ENCODE measurements around the gene SEC14L2. TPM values are rescaled to one million over a fixed set of nuclear protein-coding genes. Genes with fewer than 3 reads are reported as not detected.
A peak's percentile ranks its signal among the peaks of the same experiment; 100 is the strongest.

Gene SEC14L2
- total RNA-seq, 1 donor from 2014 or later = 10.8 TPM

DNA sequence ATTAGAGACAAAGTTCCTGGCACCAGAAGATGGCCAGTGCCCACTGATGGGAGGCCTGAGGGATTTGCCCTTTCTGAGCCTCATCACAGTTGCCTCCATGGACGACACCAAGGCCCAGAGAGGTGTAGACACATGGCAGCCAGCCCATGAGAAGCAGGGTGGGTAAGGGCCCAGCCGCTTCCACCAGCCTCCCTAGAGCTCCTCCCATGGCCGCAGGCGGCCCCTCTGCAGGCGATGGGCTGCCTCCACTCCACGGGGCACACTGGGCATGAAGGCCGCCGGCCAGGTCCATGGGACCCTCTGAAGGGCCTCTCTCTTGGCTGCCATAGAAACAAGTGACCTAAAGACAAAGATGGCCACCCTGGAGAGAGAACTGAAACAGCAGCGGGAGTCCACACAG, 25.5 kb upstream of the SEC14L2 start:
- Mint-ChIP-seq H3K9me3 (no peaks in the 10 kb centered on the region), H3K36me3 (ENCODE audit: low read depth) (no peaks in the 10 kb centered on the region), H3K4me1 (no peaks in the 10 kb centered on the region), H3K27me3 (ENCODE audit: low read depth) (no peaks in the 10 kb centered on the region), H3K4me3 (no peak overlapping the region), H3K27ac (ENCODE audit: unreplicated experiment) (peak overlapping the region; percentile 19)
- DNase-seq (ENCODE audit: low read depth, low spot score) = no peak
- TF ChIP-seq, protein P1, sequence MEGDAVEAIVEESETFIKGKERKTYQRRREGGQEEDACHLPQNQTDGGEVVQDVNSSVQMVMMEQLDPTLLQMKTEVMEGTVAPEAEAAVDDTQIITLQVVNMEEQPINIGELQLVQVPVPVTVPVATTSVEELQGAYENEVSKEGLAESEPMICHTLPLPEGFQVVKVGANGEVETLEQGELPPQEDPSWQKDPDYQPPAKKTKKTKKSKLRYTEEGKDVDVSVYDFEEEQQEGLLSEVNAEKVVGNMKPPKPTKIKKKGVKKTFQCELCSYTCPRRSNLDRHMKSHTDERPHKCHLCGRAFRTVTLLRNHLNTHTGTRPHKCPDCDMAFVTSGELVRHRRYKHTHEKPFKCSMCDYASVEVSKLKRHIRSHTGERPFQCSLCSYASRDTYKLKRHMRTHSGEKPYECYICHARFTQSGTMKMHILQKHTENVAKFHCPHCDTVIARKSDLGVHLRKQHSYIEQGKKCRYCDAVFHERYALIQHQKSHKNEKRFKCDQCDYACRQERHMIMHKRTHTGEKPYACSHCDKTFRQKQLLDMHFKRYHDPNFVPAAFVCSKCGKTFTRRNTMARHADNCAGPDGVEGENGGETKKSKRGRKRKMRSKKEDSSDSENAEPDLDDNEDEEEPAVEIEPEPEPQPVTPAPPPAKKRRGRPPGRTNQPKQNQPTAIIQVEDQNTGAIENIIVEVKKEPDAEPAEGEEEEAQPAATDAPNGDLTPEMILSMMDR (conservative IDR thresholded peaks at IDR 0.05) = no peak

DNA sequence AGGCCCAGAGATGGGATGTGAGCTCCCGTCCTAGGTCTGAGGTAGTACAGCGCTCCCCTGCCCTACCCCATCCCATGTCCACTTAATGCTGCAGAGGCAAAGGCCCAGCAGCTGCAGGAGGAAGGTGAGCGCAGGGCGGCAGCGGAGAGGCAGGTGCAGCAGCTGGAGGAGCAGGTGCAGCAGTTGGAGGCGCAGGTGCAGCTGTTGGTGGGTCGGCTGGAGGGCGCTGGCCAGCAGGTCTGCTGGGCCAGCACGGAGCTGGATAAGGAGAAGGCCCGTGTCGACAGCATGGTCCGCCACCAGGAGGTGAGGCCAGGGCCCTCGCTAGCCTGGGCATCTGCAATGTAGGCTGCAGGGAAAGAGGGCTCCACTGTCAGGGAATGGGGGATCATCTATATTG, 24.8 kb upstream of the SEC14L2 start:
- H3K4me3 Mint-ChIP-seq = peak overlapping the region; percentile 61
- no peaks in the 10 kb centered on the region for H3K9me3 Mint-ChIP-seq
- no peaks in the 10 kb centered on the region for H3K27me3 Mint-ChIP-seq (ENCODE audit: low read depth)
- TF ChIP-seq, protein P1 (conservative IDR thresholded peaks at IDR 0.05) = no peak
- DNase-seq (ENCODE audit: low read depth, low spot score) = no peak
- no peak overlapping the region for H3K27ac Mint-ChIP-seq (ENCODE audit: unreplicated experiment)
- H3K4me1 Mint-ChIP-seq = no peaks in the 10 kb centered on the region
- H3K36me3 Mint-ChIP-seq (ENCODE audit: low read depth) = no peaks in the 10 kb centered on the region

DNA sequence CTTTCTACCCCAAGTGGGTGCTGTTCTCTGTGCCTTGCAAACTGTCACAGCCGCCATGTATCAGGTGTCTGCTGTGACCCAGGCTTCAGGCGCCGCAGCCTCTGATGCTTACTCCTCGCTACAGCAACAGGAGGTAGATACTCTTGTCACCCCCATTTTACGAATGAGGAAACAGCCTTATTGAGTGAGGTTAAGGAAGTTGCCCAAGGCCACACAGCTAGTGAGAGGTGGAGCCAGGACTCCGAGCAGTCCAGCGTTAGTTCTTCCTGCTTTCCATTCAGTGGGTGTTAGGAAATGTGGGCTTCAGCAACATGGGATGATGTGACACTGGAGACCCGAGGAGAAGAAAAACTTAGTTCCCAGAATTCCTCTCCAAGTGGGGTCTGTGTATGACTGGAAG, 23.9 kb upstream of the SEC14L2 start:
- Mint-ChIP-seq H3K9me3 (no peaks in the 10 kb centered on the region), H3K36me3 (ENCODE audit: low read depth) (no peaks in the 10 kb centered on the region), H3K4me3 (no peak overlapping the region), H3K27ac (ENCODE audit: unreplicated experiment) (no peak overlapping the region), H3K4me1 (no peaks in the 10 kb centered on the region), H3K27me3 (ENCODE audit: low read depth) (no peaks in the 10 kb centered on the region)
- TF ChIP-seq, protein P1 (conservative IDR thresholded peaks at IDR 0.05) = no peak
- DNase-seq (ENCODE audit: low read depth, low spot score) = no peak

DNA sequence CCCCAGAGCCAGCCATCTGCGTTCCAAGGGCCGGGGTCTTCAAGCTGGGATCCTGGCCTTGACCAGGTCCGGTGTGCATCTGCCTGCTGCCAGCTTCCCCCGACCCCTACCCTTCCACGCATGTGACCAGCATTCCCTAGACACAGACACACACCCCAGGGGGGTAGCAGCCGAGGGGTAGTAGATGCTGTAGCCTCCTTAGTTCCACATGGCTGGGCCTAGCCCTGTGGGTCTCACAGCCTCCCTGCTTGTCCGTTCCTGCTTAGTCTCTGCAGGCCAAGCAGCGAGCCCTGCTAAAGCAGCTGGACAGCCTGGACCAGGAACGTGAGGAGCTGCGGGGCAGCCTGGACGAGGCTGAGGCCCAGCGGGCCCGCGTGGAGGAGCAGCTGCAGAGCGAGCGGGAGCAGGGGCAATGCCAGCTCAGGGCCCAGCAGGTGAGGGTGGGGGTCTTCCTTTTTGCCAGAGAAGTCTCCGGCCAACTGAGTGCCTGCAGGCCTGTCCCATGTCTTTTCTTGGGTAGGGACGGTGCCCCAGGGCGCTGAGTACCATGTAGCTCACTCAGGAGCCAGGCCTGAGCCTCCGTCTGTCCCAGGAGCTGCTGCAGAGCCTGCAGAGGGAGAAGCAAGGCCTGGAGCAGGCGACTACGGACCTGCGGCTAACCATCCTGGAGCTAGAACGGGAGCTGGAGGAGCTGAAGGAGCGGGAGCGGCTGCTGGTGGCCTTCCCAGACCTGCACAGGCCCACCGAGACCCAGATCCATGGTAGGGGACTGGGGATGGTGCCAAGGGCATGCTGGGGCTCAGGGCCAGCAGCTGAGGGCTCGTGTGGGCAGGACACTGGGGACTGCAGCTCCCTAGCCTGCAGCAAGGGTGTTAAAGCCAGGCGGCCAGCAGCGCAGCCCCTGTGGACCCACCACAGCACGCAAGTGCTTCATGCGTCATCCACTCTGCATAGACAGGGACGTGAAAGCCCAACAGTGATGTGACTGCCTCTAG, 23.2 kb upstream of the SEC14L2 start:
- DNase-seq (ENCODE audit: low read depth, low spot score) = no peak

DNA sequence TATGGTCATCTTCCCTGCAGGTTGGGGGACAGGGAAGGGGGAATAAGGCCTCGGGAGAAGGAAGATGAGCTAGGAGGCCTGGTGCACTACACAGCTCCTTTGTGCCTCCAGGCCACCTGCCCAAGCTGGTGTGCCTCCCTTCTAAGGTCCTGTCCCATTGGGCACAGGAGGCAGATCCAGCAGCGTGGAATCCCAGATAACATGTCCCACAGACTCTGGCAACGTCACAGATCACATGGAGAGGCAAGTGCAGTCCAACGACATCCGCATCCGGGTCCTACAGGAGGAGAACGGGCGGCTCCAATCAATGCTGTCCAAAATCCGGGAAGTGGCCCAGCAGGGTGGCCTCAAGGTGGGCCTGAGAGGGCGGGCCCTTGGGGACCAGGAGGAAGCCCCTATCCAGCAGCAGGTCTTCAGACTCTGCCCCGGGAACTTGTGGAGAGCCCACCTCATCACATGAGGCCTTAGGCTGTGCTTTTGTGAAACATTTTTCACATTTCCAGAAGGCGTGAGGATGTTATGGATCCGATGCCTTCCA, 21.4 kb upstream of the SEC14L2 start:
- DNase-seq (ENCODE audit: low read depth, low spot score) = no peak
- Mint-ChIP-seq H3K27ac (ENCODE audit: unreplicated experiment) (peak overlapping the region; percentile 38), H3K36me3 (ENCODE audit: low read depth) (no peaks in the 10 kb centered on the region), H3K9me3 (no peaks in the 10 kb centered on the region), H3K4me3 (no peak overlapping the region), H3K4me1 (no peaks in the 10 kb centered on the region), H3K27me3 (ENCODE audit: low read depth) (no peaks in the 10 kb centered on the region)
- TF ChIP-seq, protein P1 (conservative IDR thresholded peaks at IDR 0.05) = no peak

More for the DNA sequence above, 23.2 kb upstream of the SEC14L2 start:
- no peak overlapping the region for H3K4me3 Mint-ChIP-seq
- no peaks in the 10 kb centered on the region for H3K9me3 Mint-ChIP-seq
- H3K27me3 Mint-ChIP-seq (ENCODE audit: low read depth) = no peaks in the 10 kb centered on the region
- no peaks in the 10 kb centered on the region for H3K36me3 Mint-ChIP-seq (ENCODE audit: low read depth)
- H3K27ac Mint-ChIP-seq (ENCODE audit: unreplicated experiment) = no peak overlapping the region
- no peaks in the 10 kb centered on the region for H3K4me1 Mint-ChIP-seq
- TF ChIP-seq, protein P1 (conservative IDR thresholded peaks at IDR 0.05) = no peak
